ENCODE results near the gene MRGPRX3.

- TF ChIP-seq CTCF (IDR thresholded peaks at IDR 0.05) (no peak), POLR2A (IDR thresholded peaks at IDR 0.05) (no peak)
These were observed 40.6 kb upstream of the MRGPRX3 start for GRCh38 chr11:18091731-18092130.
